ENCODE measurements around the gene OR7A5.

DNA sequence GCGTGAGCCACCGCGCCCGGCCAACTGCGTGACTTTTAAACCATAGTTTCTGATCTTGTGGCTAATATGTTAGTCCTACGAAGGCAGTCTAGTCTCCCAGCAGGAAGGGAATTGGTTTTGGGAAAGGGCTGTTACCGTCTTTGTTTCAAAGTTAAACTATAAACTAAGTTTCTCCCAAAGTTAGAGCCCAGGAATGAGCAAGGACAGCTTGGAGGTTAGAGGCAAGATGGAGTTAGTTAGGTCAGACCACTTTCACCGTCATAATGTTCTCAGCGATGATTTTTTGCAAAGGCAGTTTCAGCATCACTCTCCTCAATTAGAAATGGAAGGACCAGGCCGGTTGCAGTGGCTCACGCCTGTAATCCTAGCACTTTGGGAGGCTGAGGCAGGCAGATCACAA, 39.0 kb downstream of the OR7A5 start:
- TF ChIP-seq TAF1 (IDR thresholded peaks at IDR 0.05; ENCODE audit: low read depth, low read length) (no peak), POLR2AphosphoS5 (IDR thresholded peaks at IDR 0.05; ENCODE audit: low read depth, low read length) (no peak), POLR2A (IDR thresholded peaks at IDR 0.05; ENCODE audit: low read depth, low read length) (no peak), SPI1 (IDR thresholded peaks at IDR 0.05; ENCODE audit: low read depth, low read length) (no peak), POU2F2 (IDR thresholded peaks at IDR 0.05; ENCODE audit: low read depth, low read length) (no peak)

Data from GM12891 (cell line).